Calu3 (cell line): ENCODE results near the gene MR1. TPM values are rescaled to one million over a fixed set of nuclear protein-coding genes. Genes with fewer than 3 reads are reported as not detected.

ENCODE experiments used
- BruUV-seq: library from RNA; stranded (reverse); fragments of 400-500 nt; replicated peaks from 2 replicates; lab custom pipeline; 2021; lab: Mats Ljungman, UMichigan
- CTCF ChIA-PET: fragments of 300-600 bp; sonication (Branson Sonifier 250); formaldehyde crosslinking; loops from one replicate; lab custom pipeline; 2022; ENCODE audit warnings: antibody characterized with exemption; lab: Charles Lee
- DNase-seq: peaks from one replicate; pipeline ENCODE4 v3.0.0; 2022
- H3K27ac Mint-ChIP-seq: one replicate; pipeline ENCODE4 v1.8.0; 2022; ENCODE audit warnings: mixed read lengths; ENCODE audit not compliant: unreplicated experiment
- H3K27me3 Mint-ChIP-seq: one replicate; pipeline ENCODE4 v1.8.0; 2022; ENCODE audit warnings: mixed read lengths; ENCODE audit not compliant: unreplicated experiment
- H3K36me3 Mint-ChIP-seq: one replicate; pipeline ENCODE4 v1.8.0; 2022; ENCODE audit warnings: mild to moderate bottlenecking, moderate library complexity, mixed read lengths; ENCODE audit not compliant: insufficient read depth, unreplicated experiment
- H3K4me1 Mint-ChIP-seq: one replicate; pipeline ENCODE4 v1.8.0; 2022; ENCODE audit warnings: mild to moderate bottlenecking, low read depth, mixed read lengths; ENCODE audit not compliant: unreplicated experiment
- H3K4me3 Mint-ChIP-seq: one replicate; pipeline ENCODE4 v1.8.0; 2022; ENCODE audit warnings: mild to moderate bottlenecking, low read depth, moderate library complexity, mixed read lengths; ENCODE audit not compliant: unreplicated experiment
- H3K9me3 Mint-ChIP-seq: one replicate; pipeline ENCODE4 v1.8.0; 2022; ENCODE audit warnings: low read depth, mixed read lengths; ENCODE audit not compliant: unreplicated experiment
- CTCF ChIP-seq: fragments of 200-600 bp; IDR thresholded peaks from one replicate; pipeline ENCODE4 v1.8.0; 2022; ENCODE audit warnings: antibody characterized with exemption; ENCODE audit not compliant: unreplicated experiment
- intact Hi-C: fragments of 100-400 bp; cut with micrococcal nuclease; formaldehyde crosslinking; loops from one replicate; pipeline ENCODE4 v1.10.0; 2022; ENCODE audit not compliant: unreplicated experiment
- total RNA-seq: library from RNA; stranded (reverse); gene quantifications from 2 replicates; pipeline ENCODE4 v1.2.3, GENCODE V29; 2022

The MR1 gene
- total RNA-seq, 1 experiment from 2014 or later: 10.0 TPM

GRCh38 chr1:181079920-181080319 lies 46.1 kb downstream of the MR1 start:
- Mint-ChIP-seq H3K4me1 (no peaks in the 10 kb centered on the region), H3K36me3 (no peaks in the 10 kb centered on the region)
- CTCF ChIA-PET: interaction anchor here (0.6 to 1.1 kb wide), 2 partner anchors 62 to 1231 kb away, joined by 3 to 4 read pairs; no protein-coding TSS in a partner anchor

DNA sequence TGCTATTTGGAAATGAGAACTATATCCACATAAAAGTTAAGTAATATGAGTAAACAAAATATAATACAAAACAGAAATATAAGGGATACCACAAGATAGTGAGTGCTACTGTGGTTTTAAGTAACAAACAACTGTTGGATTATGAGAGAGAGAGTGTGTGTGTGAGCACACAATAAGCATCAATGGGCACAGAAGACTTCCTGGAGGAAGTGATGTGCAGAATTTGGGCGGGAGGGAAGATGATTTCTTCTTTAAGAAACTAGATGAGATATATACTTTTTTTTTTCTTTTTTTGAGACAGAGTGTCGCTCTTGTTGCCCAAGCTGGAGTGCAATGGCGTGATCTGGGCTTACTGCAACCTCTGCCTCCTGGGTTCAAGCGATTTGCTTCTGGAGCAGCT lies 46.8 kb downstream of the MR1 start:
- Mint-ChIP-seq H3K36me3 (no peaks in the 10 kb centered on the region), H3K9me3 (no peaks in the 10 kb centered on the region), H3K27ac (no peak overlapping the region), H3K27me3 (peaks cover 41% of the 10 kb centered on the region), H3K4me3 (no peak overlapping the region), H3K4me1 (no peaks in the 10 kb centered on the region)
- no TSS peak for BruUV-seq
- no peak for DNase-seq
- CTCF ChIA-PET: no interaction called here
- intact Hi-C loops: loop anchor here (5.0 kb wide), 1 partner anchor 198 kb away; no protein-coding TSS in a partner anchor
- no peak for TF ChIP-seq CTCF

More at GRCh38 chr1:181079920-181080319, 46.1 kb downstream of the MR1 start:
- H3K27me3 Mint-ChIP-seq: peaks cover 41% of the 10 kb centered on the region
- DNase-seq: no peak
- H3K9me3 Mint-ChIP-seq: no peaks in the 10 kb centered on the region
- H3K27ac Mint-ChIP-seq: no peak overlapping the region
- H3K4me3 Mint-ChIP-seq: no peak overlapping the region
- no peak for TF ChIP-seq CTCF
- no TSS peak for BruUV-seq
- intact Hi-C loops: loop anchor here (5.0 kb wide), 1 partner anchor 198 kb away; no protein-coding TSS in a partner anchor

GRCh38 chr1:181081395-181081794 lies 47.6 kb downstream of the MR1 start:
- CTCF ChIA-PET: no interaction called here
- no peak for TF ChIP-seq CTCF
- intact Hi-C loops: loop anchor here (5.0 kb wide), 1 partner anchor 199 kb away; no protein-coding TSS in a partner anchor

GRCh38 chr1:181083842-181084605 lies 50.2 kb downstream of the MR1 start:
- peak; percentile 65 for DNase-seq
- peak; percentile 66 for TF ChIP-seq CTCF
- no TSS peak for BruUV-seq
- H3K27ac Mint-ChIP-seq: no peak overlapping the region
- intact Hi-C loops: loop anchor here (1.0 to 5.0 kb wide), 4 partner anchors 45 to 202 kb away; no protein-coding TSS in a partner anchor
- H3K9me3 Mint-ChIP-seq: no peaks in the 10 kb centered on the region
- H3K4me1 Mint-ChIP-seq: no peaks in the 10 kb centered on the region
- H3K36me3 Mint-ChIP-seq: peaks cover 19% of the 10 kb centered on the region
- no peak overlapping the region for H3K4me3 Mint-ChIP-seq
- peaks cover 8% of the 10 kb centered on the region for H3K27me3 Mint-ChIP-seq
- CTCF ChIA-PET: interaction anchor here (0.6 to 1.5 kb wide), 13 partner anchors 11 to 202 kb away, joined by 3 to 40 read pairs (median 4); partner anchors contain the start of gene MR1

More at GRCh38 chr1:181081395-181081794, 47.6 kb downstream of the MR1 start:
- Mint-ChIP-seq H3K27ac (no peak overlapping the region), H3K4me1 (no peaks in the 10 kb centered on the region), H3K9me3 (no peaks in the 10 kb centered on the region), H3K36me3 (no peaks in the 10 kb centered on the region), H3K4me3 (no peak overlapping the region), H3K27me3 (peaks cover 34% of the 10 kb centered on the region)
- no peak for DNase-seq
- BruUV-seq: no TSS peak
